ENCODE data around the gene TREM1.

DNA sequence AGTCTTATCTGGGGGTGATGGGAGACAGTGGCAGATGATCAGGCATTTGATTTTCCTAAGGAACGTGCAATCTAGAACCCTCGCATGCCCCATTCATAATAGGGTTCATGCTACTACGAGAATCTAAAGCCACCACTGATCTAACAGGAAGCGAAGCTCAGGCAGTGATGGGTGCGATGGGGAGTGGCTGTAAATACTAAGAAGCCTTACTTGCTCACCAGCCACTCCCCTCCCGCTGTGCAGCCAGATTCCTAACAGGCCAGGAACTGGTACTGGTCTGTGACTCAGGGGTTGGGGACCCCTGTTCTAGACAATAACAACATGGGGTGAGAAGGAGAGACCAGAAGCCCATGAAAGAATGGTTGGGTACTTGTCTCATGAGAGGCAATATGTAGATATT lies 53.8 kb downstream of the TREM1 start:
- TF ChIP-seq CTCF (conservative IDR thresholded peaks at IDR 0.05; ENCODE audit: low read length) (no peak), EZH2phosphoT487 (IDR thresholded peaks at IDR 0.05; ENCODE audit: borderline replicate concordance) (no peak)

All from Loucy (cell line).